NCI-H510A treated with DMSO at 0.1 percent for 48 hours (cell line): Measurements from ENCODE around the gene LRGUK.

ENCODE experiments used
- DNase-seq: peaks from one replicate; lab custom pipeline; 2025; lab: John Stamatoyannopoulos, UW

The LRGUK gene

DNA sequence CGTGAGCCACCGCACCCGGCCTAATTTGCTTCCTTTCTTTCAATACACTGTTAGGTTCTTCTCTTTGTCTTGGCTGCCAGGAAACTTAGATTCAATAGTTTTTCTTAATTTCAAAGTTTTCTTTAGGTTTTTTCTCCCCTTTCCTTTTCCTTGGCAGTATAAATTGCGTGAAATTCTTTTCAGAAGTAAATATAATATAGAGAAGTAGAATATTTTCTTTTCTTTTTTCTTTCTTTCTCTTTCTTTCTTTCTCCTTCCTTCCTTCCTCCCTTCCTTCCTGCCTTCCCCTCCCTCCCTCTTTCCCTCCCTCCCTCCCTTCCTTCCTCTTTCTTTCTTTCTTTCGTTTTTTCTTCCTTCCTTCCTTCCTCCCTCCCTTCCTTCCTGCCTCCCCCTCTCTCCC, 1.7 kb downstream of the LRGUK start:
- DNase-seq = no peak

DNA sequence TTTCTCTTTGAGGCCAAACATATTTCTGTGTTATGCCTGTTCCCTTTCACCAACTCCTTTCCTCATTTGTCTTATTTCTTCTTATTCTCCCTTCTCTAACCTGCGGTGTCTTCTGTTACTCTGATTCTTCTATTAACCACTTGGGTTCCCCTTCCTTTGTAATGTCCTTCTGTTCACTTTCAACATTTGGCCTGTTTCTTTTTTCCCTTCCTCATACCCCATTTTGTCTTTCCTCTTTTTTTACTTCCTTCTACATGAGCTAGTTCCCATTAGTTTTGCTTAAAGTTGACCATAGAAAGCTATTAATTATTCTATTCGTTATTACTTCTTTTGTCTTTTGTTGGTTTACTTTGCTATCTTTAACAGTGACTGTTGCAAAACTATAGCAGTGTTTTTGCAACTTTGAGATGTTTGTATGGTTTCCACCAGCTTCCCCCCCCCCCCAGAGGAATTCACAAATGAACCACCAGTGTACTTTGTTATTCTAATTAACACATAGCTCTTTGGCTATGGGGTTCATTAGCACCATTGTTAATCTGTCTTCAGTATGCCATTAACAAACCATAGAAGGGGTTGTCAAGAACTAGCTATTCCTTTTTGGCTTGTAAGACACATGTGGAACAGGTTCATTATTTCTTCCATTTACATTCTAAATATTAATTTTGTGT, 2.9 kb downstream of the LRGUK start:
- DNase-seq = no peak

GRCh38 chr7:134134004-134134403, 6.9 kb downstream of the LRGUK start:
- DNase-seq = no peak

DNA sequence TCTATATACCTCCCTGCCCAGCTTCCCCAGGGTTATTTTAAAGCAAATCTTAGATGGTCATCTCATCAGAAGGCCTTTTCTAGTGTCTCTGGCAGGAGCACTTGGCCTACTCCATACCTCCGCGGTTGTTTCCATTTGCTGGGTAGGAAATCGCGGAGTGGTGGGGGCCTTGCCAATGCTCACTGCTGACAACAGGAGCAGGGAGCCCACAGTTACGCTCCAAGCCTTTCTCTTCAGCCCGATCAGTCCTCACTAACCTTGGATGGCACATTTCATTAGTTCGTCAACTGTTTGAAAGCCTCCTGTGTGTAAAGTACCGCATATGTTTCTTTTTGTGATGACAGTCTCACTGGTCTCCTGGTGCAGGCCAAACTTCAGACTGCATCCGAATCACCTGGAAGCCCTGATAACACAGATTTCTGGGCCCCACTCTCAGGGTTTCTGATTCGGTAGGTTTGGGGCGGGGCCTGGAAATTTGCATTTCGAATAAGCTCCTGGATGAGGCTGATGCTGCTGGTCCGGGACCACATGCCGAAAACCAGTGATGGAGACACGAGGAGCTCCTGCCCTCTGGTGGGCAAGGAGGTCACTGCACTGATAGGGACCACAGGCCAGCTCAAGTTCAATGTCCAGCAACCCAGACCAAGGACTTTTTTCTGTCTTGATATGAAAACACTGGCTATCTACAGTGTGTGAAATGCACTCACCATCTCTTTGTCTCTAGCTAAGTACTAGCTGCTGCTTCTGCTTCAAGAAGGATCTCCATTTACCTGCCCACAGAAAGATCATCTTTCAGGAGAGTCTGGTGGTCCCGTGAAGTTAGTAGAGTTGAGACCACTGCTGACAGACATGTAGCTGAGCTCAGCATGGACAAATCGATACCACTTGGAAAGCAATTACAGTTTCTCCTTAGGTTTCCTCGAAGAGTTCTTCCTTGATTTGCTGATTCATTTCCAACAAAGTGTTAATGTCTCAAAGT, 14.0 kb downstream of the LRGUK start:
- peak; percentile 12 for DNase-seq

DNA sequence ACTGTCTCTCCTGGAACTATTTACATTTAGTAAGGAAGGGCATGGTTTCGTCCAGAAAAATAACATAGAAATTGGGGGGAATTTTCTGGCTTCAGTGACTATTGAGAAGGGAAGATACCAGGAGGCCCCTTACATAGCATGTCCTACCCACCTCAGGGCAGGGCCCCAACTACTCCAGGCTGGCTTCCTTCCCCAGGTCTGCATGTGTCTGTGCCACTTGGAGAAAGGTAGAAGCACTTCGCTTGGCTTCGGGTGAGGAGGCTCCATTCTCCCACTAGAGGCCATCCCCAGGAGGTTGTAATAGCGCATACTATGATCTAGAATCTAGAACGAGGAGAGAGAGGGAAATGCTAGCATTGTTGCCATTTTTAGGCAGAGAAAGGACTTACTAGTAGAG, 14.7 kb downstream of the LRGUK start:
- no peak for DNase-seq

DNA sequence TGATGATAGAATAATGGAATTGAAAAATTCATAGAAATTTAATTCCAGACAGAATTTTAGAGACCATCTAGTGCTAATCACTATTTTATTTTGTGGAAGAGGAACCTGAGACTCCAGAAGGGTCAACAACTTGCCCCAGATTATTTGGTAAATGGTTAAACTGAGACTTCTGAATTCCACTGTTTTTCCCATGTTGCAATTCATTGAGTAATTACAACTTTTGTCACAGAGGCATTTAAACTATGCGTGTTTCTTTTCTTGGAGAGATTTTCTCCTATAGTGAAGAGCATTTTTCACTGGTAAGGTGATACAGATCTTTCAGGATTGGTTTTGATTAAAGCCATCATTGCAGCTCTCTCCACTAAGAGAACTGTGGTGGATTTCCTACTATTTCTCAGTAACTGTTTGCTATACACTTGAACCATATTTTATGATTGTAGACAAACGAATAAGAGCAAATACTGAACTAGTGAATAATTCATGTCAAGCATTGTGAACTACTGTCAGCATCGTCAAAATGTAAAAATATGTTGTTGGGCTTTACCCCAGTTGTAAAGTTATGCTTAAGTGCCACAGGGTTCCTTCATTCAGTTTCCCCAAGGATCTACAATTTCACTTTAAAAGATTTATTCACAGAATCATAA, 26.5 kb downstream of the LRGUK start:
- no peak for DNase-seq

DNA sequence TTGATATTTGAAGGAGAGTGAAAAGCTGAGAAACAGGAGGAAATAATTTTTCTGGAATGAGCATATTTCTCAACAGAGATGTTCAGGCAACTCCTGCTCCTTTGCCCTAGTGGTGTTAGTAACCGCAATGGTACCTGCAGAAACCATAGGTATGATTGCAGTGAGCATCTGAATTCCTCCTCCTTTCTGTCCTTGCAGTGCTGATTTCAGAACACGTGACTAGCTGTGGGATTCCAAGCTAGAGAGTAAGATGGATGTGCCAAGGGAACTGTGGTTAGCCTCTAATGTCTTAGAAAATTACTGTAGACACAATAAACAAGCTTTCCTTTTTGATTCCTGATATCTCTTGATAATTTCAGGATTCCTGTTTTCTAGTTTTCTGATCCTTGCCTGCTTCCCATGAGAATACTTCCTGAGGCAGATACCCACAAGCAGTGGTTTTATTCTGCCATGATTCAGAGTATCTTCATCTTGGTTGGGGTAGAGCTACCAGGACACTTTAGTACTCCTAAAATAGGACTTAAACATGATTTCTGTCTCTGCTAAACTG, 27.5 kb downstream of the LRGUK start:
- no peak for DNase-seq

DNA sequence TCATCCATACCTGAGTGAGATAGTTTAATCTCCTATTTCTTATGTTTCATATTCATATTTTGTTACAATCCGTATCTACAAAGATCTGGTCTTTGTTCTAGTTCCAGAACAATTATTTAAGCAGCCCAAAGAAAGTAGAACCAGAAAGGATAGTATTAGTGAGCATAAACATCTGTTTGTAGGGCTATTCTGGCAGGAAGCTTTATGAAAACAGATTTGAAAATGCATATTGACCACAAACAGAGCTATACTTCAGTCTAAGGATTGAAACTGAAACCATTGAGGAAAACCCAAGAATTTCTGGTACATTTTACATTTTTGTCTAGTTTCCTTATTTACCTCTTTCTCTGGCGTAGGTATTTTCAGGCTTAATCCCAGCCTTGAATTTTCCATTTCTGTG, 28.1 kb downstream of the LRGUK start:
- DNase-seq = no peak

DNA sequence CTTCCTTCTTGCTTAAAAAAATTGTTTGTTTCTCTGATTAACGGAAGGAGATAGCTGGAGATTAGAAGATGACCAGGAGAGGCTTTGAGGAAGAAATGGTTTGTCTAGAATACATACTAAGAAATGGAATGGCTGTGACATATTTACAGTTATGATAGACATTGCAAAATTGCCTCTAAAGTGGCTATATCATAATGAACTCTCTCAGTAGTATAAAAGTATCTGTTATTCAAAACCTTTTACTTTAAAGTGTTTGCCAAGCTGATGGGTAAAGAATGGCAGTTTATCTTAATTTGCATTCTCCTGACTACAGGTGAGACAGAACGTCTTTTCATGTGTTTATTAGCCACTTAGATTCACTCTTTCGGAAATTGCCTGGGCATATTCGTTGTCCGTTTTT, 28.7 kb downstream of the LRGUK start:
- no peak for DNase-seq

DNA sequence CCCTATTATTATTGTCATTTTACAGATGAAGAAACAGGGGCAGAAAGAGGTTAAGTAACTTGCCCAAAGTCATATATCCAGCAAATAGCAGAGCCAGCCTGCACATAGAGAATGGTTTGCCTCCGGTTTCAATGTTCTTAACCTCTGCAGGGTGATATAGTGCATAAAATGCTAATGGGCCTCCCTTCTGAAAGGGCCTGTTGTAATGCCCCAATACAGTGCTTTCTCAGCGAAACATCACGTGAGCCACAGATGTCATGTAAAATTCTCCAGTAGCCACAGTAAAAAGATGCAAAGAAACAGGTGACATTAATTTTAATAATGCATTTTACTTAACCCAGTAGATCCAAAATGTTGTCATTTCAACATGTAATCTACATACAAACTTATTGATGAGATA, 38.1 kb downstream of the LRGUK start:
- no peak for DNase-seq

DNA sequence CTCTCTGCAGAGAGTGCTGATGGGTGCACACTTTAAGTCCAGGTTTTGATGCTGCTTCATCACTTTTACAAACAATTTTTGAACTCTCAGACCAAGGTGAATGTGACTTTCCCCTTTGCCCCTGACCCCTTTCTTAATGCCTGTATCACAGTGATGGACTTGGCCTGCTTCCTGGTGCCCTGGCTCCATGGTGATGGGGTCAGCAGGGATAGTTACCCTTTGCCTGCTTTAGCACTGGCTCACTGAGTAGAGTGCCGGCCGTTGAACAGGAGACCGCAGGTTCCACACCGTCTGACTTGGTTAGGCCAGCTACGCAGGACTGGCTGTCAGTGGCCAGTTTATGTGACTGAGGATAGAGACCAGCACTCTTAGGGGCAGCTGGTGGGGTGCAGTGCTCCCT, 40.1 kb downstream of the LRGUK start:
- no peak for DNase-seq

GRCh38 chr7:134167841-134168240, 40.7 kb downstream of the LRGUK start:
- no peak for DNase-seq

DNA sequence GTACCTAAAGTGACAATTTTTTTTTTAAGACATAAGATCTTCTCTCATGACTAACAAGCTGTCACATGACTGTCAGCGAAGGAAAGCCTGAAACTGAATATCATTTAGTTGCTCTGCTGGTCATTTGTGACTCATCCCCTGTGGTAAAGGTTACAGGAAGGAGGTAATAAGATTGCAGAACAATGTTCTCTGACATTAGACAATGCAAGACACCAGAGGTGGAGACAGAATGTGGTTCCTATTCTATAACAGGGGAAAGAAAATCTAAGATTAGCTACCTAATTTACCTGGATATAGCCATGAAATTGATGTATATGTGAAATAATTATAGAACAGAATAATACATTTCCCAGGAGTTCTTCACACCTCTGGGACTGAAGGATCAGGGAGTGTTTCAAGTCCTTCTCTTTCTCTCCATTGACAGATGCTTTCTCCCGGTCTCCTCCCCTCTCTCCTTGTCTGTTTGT, 47.7 kb downstream of the LRGUK start:
- DNase-seq = no peak

GRCh38 chr7:134175334-134176036, 48.3 kb downstream of the LRGUK start:
- DNase-seq = no peak

DNA sequence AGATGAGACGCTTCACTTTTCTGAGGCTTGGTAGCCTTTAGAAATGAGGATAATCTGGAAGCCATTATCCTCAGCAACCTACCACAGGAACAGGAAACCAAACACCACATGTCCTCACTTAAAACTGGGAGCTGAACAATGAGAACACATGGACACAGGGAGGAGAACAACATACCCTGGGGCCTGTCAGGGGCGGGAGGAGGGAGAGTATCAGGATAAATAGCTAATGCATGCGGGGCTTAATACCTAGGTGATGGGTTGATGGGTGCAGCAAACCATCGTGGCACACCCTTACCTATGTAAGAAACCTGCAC, 48.9 kb downstream of the LRGUK start:
- DNase-seq = no peak

DNA sequence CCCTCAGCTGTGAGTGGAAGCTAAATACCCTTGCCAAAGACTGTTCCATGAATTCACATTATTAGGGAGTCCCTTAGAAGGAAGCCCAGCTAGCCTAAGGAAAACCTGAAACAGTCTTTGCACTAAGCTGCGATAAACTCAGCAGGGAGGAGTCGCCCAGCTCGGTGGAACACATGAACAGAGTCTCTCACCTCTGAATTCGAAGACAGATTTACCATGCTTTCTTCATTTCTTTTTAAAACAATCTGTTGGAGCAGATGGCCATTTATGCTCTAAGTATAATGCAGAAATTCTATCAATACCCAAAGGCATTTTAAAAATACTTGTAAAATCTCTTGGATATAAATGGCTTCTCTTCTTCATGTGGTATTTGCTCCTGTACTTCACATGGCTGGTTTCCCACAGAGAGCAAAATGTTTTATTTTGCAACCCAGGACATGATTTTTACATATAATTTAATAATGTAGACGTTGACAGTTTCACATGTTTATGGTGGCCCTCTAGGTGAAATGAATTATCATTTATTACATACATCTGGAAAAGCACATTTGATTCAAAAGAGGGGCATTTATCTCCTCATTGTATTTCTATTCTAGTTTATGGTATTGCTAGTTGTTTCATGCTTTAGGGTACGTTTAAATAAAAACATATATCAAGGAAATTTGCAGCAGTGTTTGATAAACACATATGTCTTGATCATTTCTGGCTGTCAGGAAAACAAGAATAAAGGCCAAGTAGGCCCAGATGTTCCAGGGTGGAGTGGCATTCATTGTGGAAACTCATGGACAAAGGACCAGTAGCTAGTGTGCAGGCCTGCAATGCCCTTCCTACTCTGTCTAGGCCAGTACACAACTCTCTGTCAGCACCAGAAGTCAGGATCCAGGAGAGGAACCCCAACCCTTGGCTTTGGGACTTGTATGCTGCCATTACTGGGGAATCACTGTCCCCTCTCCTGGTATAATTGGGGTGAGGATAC, 52.2 kb downstream of the LRGUK start:
- DNase-seq = no peak

DNA sequence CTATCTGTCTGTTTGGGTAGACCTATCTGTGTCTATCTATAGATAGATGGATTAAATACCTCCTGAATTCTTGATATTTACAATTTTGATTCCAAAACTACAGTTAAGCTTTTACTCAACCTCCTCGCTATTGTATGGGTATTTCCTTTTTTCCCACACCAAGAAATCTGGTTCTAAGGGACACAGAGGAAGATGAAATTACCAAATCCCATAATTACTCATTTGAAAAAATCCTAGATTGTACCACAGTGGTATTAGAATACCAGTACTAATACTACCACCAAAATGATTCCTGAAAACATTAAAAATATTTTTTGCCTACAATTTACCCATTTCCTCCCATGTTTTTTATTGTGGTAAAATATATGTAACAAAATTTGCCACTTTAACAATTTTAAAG, 53.2 kb downstream of the LRGUK start:
- DNase-seq = no peak

GRCh38 chr7:134182078-134182477, 54.9 kb downstream of the LRGUK start:
- no peak for DNase-seq

GRCh38 chr7:134184767-134185166, 57.6 kb downstream of the LRGUK start:
- DNase-seq = no peak

GRCh38 chr7:134186027-134186426, 58.9 kb downstream of the LRGUK start:
- DNase-seq = no peak

- DNase-seq = no peak
Measured at GRCh38 chr7:134186801-134187200, 59.7 kb downstream of the LRGUK start.
